Measurements from ENCODE around the gene KCNMA1.

Gene KCNMA1

DNA sequence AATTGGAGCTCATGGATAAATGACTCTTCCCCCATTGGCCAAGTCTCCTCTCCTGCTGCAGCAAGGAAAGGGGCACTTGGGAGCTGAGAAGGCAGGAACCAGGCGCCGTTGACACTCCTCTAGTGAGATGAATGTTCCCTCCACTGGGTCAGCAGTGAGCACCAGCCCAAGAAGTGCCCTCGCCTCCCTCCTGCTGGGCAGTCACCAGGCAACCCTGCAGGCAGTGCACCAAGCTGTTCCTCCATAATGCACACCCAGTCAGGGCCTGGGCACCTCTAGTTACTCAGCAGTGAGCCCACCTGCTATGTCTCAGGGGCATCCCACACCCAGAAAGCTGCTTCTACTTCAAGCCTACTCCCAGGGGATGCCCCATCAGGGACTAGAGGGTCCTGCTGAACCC, 84.3 kb downstream of the KCNMA1 start:
- no peak for DNase-seq

DNA sequence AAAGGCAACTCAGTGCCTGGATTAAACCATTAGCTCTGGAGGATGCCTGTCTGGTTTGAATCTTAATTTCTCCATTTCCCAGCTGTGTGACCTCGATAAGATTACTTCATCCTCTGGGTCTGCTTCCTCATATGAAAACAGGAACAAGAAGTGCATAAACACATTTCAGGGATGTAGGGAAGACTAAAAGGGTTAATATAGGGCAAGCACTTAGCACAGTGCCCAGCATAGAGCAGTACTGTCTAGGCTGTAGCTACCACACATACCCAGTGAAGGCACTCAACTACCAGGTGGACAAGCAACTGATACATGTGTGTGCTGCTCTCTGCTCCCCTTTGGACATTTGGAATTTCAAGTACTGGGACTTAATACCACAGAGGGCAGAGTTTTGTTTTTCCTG, 85.4 kb downstream of the KCNMA1 start:
- DNase-seq, result no peak

DNA sequence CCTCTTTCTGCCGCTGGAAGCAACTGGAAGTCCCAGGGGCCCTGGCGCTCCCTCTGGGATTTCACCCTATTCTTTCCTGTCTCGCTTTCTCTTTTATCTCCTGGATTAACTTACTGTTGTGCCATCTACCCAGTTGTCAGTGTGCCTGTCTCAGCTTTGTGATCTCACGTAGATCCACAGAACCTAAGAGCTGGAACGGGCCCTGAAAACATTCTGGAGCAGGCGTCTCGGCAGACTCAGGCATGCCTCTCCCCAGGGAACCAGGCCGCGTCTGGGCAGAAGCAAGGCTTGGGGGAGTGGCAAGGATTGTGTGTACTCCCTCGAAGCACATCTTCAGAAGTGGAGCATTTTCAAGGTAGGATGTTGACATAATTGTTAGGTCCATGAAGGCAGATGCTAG, 87.2 kb downstream of the KCNMA1 start:
- DNase-seq, result no peak

DNA sequence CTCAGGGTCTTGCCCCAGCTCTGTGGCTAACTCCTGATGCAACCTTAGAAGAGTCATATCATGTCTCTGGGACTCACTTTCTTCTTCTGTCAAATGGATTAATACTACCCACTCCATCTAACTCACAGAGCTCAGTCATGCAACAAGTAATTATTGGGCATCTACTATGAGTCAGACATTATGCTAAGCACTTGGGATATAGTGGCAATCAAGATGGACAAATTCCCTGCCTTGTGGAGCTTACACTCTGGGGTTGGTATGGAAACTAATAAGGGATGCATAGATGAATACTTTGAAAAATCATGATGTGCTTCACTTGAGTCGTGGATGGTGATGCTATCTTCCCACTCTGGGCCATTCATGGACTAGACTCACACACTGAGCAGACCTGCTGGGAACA, 88.9 kb downstream of the KCNMA1 start:
- no peak for DNase-seq

DNA sequence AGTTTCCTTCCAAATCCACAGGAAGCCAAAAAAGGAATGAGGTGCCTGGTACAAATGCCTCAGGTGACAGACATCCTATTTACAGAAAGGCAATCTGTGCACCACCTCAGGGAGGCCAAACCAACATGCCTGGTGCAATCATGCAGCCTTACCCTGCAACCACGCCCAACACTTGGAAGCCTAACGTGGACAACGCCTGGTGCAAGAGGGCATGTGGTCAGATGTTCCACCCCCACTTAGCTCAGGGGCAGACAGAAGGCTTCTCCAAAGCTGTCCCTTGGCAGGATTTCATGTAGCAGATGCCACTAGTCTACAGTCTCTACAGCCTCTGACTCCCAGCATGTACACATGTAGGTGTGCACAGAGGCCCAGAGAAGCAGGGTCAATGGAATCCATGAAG, 89.5 kb downstream of the KCNMA1 start:
- DNase-seq, result no peak

DNA sequence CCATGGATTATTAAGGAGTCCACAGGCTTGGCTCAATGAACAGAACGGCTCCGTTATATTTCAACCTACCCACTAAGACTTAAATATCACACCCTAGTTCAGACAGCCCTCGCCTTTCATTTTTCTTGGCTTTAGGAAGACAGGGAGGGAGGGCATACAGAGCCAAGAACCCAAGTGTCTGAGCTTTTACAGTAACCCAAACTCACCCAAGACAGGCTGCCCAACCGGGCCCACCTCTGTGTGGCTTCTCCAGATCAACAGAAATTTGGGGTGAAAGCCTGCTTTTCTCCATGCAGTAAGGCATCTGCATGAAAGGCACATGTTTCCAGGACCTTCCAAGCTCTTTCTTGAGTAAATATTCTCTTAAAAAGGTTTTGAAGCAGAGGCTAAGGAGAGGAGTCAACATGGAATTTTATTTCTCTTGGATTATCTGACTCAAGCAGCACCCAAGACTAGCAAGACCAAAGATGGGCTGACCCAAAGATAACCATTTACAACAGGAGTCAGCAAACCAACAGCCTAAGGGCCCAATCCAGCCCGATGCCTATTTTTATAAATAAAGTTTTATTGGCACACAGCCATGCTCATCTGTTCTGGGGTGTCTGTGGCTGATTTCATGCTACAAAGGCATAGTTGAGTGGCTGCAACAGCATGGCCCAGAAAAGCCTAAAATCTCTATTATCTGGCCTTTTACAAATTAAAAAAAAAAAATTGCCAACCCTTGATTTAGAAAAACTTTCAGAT, 90.1 kb downstream of the KCNMA1 start:
- DNase-seq, result no peak

DNA sequence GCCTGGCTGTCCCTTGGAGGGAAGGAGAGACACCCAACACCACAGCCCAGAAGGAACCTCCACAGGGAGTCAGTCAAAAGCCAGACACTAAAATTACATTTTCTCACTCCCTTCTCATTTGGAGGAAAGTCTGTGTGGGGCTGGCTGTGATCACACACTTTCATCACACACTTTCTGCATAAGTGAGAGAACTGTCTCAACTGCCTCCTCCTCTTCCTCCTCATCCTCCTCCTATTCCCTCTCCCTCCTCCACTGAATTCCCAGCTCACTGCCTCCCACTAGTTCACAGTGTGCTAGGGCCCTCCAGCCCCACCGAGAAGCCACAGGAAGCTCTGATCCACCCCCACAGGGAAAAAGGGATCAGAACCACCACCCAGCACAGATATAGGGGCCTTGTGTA, 91.6 kb downstream of the KCNMA1 start:
- DNase-seq, result no peak

DNA sequence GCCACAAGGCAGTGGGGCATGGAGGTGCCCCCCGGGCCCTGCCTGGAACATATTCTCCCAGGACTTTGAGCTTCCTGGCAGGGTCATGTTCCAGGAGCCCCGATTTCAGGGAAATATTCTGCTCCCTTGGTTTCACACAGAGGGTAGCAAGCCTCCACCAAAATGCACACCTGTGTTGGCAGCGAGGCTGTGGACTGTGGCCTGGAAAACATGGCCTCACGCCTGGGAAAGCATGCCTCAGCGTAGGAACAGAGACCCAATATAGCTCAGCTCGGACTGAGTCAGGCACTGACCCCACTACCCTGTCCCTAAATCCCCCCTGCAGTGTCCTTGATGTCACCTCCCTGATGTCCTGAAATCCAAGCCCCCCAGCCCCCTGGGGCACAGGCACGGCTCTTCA, 92.0 kb downstream of the KCNMA1 start:
- no peak for DNase-seq

DNA sequence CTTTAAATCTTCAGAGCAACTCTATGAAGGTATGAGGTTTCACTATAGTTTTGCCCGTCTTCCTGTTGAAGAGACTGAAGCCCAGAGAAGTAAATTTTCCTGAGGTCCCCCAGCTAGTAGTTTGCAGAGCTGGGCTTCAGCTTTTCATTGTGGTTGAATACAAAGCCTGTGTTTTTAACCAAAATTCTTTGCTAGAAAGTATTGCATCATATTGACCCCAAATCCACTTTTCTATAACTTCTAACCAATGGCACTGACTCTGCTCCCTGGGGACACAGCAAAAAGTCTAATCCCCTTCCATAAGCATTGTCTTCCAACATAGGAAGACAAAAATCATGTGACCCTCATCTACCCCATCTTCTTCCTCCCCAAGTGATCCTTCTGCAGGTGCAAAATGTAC, 93.0 kb downstream of the KCNMA1 start:
- DNase-seq, result no peak

DNA sequence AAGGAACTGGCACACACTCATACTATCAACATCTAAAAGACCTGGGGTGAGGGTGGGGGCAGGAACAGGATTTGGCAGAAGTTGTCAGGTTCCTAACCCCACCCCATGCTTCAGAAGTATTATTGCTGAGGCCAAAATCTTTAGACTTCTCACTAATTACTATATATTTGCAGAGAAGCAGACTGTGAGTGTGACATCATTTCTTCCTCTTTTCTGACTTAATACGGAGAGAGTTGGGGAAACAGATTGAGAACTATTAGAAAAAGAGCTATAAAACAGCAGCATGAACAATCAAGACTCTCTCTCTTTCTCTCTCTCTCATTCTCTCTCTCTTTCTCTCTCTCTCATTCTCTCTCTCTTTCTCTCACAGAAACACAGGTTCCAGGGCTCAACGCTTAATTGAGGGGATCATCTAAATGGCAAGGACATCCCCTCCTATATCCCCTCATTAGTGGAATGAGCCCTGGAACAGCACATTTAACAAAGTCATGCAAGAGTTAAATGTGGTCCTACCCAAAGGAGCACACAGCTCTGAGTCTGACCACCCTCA, 94.8 kb downstream of the KCNMA1 start:
- DNase-seq, result no peak

DNA sequence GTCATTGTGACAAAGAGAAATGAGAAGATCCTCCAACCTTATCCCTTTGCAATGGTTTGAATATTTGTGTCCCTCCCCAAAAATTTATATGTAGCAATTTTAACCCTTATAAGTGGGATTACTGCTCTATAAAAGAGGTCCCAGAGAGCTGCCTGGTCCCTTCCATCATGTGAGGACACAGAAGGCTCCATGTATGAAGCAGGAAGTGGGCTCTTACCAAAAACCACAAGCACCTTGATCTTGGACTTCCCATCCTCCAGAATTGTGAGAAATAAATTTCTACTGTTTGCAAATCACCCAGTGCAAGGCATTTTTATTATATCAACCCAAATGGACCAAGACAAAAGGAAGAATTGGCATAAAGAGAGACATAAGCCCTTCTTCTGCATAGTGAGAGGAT, 95.7 kb downstream of the KCNMA1 start:
- no peak for DNase-seq

DNA sequence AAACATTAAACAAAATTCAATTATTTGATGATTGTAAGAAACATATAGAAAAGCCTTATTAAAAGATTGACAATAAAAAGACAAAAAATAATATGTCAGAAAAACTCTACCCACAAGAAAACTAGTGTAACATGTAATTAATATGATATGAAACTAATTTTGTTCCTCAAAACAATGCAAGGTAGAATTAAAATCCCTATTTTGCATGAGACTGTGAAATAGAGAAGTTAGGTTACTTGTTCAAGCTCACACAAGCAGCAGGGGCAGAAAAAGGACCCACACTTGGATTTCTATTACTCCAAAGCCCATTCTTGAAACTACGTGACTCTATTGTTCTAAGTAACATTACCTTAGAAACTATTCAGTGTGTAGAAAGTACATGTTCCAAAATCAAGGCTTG, 96.4 kb downstream of the KCNMA1 start:
- no peak for DNase-seq

DNA sequence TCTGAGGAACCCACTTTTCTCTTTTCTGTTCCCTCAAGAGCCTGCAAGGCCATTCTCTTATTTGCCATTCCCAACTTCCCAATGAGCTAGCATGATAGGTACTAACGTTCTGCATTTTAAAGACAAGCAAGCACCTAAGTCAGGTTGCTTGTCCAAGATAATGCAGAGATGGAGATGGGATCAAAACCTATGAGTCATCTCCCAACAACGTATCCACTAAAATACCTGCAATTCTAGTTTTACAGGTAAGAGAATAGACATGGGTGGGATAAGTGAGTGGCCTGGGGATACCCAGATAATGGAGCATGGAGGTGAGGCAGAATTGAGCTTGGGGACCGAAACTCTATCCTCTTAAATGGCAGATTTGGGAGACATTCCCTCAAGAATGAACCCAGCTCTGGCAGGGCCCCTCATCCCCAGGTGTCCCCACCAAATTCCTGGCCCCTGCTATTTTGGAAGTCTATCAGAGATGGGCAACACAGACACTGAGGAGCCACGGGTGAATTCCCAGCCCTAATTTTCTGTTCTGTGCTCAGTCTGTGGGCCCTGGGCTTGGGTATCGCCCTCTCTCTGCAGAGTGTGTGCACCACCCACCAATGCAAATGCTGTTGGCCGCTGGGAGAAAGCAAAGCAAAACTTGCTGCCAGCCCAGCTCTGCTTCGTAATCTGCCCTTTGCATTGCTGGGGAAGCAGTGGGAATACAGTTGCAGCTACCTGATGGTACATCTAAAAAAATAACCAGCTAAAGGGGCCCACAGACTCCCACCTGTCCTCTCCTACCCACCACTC, 98.3 kb downstream of the KCNMA1 start:
- DNase-seq, result no peak

DNA sequence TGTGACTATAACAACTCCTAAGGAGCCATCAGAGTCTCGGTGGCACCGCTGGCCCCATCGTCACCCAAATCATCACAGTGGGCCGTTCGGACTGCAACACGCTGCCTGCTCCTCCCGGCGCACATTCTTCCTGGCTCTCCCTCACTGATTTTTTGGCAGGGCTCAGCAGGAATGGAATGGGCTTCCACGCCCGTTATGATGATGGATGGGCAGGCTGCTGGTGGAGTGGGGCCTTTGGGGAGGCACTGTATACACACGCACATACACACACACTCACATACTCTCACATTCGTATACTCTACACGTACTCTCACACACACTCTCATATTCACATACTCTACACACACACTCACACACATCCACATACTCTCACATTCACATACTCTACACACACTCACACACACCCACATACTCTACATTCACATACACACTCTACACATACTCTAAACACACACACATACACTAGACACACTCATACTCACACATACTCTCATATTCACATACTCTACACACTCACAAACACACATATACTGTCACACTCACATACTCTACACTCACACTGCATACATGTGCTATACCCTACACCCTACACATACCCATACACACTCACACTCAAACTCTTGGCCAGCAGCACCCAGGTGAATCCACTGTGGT, 99.8 kb downstream of the KCNMA1 start:
- DNase-seq, result no peak

DNA sequence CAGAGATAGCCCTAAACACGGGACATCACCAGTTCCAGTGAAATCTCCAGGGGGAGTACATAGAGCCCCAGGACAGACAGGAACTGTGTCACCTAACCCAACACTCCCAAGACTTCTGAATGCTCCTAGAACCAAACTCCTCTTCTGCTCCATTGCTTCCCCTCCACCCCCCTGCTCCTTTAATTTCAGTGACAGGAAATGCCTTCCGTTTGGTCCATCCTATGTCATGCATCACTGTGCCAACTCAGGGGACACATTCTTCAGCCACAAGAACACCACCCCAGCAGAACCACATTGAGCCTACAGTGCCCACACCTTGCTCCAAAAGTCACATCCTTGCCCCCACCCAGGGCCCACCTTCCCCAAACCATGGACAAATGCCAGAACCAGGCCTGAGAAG, 100.5 kb downstream of the KCNMA1 start:
- DNase-seq, result no peak

DNA sequence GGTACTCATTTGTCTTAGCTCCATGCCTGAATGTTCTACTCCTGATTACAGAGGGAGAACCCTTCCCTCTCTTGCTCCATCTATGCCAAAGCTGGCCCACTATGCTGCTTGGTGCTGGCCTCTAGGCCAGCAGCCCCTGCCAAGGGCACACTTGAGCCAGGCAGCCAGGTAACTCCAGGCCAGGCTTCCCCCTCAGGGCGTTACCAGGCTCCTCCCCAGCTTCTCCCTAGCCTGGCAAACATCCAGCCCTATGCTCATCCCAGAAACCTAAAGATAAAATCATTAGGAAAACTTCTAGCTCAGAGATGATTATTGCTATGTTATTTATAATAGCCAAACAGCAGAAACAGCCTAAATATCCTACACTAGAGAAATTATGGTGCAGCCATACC, 103.7 kb downstream of the KCNMA1 start:
- no peak for DNase-seq

DNA sequence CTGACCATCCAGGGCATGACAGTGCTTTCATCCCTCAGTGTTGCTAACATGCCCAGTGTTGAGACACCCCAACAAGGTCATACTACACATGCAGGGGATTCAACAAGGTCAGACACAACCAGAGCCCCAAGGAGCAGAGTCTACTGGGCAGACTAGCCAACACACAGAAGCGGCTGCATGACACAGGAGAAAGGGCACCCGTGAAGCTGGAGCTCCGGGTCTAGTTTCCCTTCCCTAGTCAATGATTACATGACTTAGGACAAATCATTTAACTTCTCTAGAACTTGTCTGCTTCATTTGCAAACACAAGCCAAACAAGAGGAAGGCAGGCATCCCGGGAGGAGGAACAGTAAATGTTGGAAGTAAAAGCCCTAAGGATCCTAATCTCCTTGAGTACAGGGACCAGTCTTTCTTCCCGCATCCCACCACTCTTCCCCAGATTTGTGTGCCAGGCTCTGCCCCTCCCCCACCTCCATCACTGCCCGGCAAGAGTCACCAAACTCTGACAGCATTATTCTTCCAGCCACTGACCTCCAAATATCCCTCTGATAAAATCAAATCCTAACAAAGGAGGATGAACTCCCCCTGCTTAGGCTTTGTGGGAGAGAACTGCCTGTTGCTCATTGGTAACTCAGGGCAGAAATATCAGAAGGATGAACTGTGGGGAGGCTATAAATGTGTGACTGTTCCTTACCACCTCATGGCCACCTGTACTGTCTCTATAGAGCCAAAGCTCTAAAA, 104.3 kb downstream of the KCNMA1 start:
- no peak for DNase-seq

DNA sequence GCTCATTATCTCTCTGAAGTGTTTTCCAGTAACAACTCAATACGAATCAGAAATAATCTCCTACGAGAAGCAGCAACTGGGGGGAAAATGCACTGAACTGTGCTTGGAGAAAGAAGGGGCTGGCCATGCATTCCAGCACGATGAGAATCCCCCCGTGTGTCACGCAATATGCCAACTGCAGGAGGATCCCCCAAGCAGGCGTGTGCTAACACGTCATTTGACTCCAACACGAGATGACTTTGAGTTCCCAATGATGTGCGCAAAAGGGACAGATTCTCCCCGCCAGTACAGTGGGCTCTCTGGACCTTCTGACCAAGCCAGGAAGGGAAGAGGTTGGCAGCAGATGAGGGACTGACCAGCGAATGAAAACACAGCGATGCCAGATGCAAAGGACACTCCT, 105.5 kb downstream of the KCNMA1 start:
- DNase-seq, result no peak

DNA sequence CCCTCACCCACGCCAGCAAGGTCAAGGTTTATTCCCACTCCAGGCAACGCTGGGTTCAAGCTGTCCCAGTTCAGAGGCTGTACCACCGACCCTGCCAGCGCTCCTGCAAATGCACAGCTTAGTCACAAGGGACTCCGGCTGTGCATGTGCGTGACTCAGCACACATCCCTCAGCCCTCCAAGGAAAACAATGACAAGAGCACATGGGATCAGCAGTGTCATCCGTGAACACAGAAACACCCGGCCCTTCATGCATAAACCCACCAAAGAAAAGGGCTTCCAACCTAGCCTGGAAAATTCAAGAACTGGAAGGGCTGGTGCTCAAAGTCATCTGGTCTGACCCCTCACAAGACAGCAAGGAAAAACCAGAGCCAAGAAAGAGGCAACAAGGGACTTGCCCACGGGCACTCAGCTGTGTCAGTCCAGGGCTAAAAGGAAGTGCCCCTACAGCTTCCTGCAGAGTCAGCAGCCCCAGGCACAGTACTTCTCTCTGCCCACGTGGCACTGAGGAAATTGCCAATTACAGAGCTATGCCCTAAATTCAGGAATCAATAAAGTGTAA, 106.1 kb downstream of the KCNMA1 start:
- DNase-seq, result no peak

DNA sequence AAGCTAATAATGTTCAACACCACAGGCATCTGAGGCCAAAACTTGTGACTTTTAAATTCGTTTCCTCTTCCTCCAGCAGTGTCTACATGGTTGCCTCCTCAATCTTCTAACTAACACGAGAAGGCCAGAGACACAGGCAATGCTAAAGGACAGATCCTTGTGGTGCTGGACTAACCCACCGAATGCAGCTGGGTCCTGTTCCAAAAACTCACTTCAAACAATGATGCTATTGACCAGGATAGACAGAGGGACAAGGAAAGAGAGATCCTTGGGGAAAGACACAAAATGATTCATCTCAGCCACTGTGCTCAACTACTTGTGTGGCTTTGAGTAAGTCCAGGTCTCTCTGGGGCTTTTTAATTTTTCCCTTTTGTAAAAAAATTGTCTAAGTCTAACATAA, 107.6 kb downstream of the KCNMA1 start:
- no peak for DNase-seq

DNA sequence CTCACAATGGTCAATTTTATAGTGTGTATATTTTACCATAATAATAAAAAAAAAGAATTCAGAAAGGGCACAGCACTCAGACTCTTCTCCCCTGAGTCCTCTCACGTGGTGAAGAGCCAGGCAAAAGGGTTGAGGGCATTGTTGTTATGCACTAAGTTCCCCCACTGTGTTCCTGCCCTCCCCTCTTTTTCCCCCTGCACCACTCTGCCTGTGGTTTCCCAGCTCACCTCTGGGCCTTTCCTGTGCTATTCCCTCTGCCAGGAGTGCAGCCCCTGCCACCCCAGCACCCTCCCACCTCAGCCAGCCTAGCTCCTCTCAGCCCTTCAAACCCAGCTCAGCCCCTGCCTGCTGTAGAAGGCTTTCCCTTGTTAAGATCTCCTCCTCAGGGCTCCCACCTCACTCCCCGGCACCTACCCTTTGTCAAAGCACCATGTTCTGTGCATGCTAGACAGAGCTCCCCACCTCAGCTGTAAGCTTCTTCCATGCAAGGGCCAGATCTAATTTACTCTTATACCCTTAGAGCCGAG, 108.5 kb downstream of the KCNMA1 start:
- no peak for DNase-seq

DNA sequence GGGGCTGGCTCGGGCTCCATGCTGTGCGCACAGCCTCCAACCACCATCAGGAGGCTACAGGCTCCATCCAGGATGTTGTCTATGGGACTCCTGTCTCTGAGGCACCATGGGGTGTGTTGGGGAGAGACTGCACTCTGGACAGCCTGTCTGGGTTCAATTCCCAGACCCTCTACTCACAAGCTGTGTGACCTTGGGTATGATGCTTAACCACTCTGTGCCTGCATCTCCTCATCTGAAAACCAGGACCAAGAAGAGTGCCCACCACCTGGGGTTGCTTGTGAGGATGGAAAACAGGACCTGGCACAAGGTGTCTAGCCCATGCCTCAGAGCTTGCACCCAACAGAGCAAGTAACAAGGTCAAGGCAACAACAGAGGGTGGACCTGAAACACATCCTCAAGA, 109.8 kb downstream of the KCNMA1 start:
- no peak for DNase-seq
